NB4 (cell line): ENCODE data around the gene ADSS1.

Experiments used
- DNase-seq: peaks from one replicate; pipeline ENCODE4 v3.0.0; 2010; ENCODE audit warnings: low read depth
- H3K4me3 ChIP-seq: one replicate; pipeline ENCODE4 v1.5.1; 2011; ENCODE audit warnings: mild to moderate bottlenecking, low read depth, low read length, moderate library complexity
- MYC ChIP-seq: IDR thresholded peaks from 2 replicates; pipeline ENCODE4 v1.6.1; 2011; ENCODE audit warnings: low read depth, low read length
- POLR2A ChIP-seq: IDR thresholded peaks from 2 replicates; pipeline ENCODE4 v1.6.1; 2011; ENCODE audit warnings: mild to moderate bottlenecking; ENCODE audit not compliant: insufficient read length; ENCODE audit errors: extremely low read depth
- TF ChIP-seq, protein P1 (sequence below): IDR thresholded peaks from one replicate; pipeline ENCODE4 v1.5.1; 2012; ENCODE audit warnings: low read depth, low read length
- TF ChIP-seq, protein P2 (sequence below): IDR thresholded peaks from 2 replicates; pipeline ENCODE4 v1.6.1; 2011; ENCODE audit warnings: low read depth, low read length

The ADSS1 gene

DNA sequence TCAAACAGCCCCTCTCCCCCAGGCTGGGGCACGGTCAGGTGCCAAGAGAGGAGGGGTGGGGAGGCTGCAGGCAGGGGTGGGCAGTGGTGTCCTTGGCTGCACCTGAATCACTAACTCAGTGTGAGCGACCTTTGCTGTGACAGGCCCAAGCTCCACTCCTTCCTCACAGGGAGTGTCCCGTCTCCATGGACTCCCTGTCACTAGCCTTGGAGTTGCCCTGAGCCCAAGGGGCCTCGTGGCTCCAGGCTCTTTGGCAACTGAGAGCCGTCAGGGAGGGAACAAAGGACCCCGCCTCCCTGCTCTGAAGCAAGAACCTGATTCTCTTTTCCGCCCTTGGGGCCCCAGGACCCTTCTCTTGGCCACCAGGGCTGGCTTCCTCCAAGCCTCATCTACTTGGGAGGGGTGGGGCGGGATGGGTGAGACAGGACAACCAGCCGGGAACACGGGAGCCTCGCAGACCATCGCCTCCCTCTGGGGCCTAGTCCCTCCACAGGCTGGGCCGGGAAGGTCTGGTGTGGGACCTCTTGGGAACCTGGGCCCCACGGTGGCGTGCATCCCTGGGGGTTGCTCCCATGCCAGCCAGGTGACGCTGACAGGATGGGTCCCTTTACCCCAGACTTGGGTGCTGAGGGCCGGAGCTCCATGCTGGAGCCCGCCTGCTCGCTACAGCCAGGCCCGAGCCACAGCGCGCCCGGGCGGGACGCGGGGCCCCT lies 935 bp upstream of the ADSS1 start:
- no peak overlapping the region for H3K4me3 ChIP-seq
- peak; percentile 34 for DNase-seq
- TF ChIP-seq, protein P1, sequence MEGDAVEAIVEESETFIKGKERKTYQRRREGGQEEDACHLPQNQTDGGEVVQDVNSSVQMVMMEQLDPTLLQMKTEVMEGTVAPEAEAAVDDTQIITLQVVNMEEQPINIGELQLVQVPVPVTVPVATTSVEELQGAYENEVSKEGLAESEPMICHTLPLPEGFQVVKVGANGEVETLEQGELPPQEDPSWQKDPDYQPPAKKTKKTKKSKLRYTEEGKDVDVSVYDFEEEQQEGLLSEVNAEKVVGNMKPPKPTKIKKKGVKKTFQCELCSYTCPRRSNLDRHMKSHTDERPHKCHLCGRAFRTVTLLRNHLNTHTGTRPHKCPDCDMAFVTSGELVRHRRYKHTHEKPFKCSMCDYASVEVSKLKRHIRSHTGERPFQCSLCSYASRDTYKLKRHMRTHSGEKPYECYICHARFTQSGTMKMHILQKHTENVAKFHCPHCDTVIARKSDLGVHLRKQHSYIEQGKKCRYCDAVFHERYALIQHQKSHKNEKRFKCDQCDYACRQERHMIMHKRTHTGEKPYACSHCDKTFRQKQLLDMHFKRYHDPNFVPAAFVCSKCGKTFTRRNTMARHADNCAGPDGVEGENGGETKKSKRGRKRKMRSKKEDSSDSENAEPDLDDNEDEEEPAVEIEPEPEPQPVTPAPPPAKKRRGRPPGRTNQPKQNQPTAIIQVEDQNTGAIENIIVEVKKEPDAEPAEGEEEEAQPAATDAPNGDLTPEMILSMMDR, result no peak
- no peak for TF ChIP-seq MYC
- TF ChIP-seq, protein P2, sequence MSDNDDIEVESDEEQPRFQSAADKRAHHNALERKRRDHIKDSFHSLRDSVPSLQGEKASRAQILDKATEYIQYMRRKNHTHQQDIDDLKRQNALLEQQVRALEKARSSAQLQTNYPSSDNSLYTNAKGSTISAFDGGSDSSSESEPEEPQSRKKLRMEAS, result no peak
- TF ChIP-seq POLR2A, result no peak

DNA sequence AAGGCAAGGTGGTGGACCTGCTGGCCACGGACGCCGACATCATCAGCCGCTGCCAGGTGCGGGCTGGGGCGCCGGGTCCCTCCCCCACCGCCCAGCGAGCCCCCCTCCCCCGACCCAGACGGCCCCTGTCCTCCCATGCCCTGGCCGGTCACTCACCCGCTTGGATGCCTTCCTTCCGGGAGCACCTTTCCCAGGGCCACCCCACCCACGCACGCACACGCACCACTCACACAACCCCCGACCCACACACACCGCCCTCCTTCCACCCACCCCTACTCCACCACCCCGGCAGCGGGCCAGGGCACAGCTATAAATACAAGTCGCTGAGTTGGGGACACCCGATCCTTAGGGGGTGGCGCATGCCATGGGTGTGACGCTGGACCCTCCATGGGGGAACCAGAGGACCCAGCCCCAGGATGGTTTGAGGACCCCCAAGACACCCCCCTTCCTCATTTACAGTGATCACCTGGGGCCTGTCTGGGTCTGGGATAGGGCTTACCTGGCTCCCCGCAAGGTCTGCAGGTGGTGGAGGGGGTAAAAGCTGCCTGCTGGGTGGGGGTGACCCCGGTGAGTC lies 465 bp downstream of the ADSS1 start:
- DNase-seq, result no peak
- TF ChIP-seq MYC (no peak), POLR2A (no peak)
- TF ChIP-seq, protein P1, result no peak
- no peak overlapping the region for H3K4me3 ChIP-seq

DNA sequence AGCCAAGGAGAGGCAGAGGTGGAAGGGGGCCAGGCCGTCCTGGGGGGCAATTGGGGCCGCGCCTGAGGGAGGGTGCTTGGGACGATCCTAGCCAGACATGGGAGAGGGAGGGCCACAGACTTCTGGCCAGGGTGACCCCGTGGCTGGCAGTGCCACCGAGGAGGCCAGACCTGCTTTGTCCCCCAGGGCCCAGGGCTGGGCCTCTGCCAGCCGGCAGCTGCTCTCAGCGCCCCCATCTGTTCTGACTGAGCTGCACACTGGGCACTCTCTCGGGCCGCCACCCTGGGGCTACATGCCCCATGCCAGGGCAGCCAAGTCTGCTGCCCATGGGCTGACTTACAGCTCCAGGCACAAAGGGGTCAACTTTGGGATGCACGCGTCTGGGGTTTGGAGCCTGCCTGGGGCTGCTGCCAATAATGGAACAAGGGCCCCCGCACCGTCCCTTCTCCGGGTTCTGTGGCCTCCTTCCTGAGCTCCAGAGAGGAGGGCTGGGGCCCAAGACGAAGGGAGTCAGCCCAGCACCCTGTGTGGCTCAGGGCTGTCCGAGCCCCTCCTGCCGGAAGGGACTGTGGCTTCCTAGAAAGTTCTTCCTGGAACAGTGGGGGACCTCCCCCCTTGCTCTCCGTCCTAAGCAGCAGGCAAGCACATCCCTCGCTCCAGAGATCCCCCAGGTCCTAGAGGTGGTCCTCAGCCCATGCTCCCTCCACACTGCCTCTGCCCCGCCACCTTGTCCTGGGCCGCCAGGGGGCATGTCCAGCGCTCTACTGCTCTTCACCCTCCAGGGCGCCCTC lies 1.1 kb downstream of the ADSS1 start:
- TF ChIP-seq MYC, result no peak
- TF ChIP-seq, protein P1, result peak; percentile 20
- no peak overlapping the region for H3K4me3 ChIP-seq
- DNase-seq, result peak; percentile 32

DNA sequence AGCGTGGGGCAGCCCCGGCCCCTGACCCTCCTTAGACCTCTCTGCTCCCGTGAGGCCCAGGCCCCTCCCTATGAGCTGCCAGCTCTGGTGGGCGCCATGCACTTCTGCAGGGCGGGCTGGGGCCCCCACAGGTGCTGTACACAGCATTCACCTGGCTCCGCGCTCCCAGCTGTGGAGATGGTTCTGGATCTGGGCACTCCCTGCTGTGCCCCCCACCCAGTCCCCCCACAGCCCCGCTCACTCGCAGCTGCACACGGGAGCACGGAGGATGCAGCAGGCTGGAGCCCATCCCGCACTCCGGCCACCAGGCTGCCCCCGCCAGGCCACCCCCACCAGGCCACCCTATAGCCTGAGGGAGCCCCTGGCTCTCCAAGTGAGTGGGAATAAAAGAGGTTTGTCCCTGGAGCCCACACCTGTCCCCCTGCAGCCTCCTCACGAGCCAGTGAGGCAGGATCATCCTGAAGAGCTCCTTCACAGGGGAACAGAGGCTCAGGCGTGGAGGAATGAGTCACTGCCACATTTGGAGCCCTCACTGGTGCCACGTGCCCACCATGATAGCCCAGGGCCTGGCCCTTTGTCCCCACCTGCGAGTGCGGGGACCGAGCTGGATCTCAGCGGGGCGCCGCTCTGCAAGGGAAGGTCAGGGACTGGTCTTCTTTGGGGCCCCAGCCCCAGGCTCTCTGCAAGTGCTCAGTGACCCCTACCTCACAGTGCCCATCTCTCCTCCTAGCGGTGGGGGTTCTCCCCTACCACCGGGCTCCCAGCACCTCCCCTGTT lies 1.9 kb downstream of the ADSS1 start:
- TF ChIP-seq MYC (no peak), POLR2A (no peak)
- TF ChIP-seq, protein P1, result no peak
- TF ChIP-seq, protein P2, result no peak
- DNase-seq, result no peak
- no peak overlapping the region for H3K4me3 ChIP-seq

DNA sequence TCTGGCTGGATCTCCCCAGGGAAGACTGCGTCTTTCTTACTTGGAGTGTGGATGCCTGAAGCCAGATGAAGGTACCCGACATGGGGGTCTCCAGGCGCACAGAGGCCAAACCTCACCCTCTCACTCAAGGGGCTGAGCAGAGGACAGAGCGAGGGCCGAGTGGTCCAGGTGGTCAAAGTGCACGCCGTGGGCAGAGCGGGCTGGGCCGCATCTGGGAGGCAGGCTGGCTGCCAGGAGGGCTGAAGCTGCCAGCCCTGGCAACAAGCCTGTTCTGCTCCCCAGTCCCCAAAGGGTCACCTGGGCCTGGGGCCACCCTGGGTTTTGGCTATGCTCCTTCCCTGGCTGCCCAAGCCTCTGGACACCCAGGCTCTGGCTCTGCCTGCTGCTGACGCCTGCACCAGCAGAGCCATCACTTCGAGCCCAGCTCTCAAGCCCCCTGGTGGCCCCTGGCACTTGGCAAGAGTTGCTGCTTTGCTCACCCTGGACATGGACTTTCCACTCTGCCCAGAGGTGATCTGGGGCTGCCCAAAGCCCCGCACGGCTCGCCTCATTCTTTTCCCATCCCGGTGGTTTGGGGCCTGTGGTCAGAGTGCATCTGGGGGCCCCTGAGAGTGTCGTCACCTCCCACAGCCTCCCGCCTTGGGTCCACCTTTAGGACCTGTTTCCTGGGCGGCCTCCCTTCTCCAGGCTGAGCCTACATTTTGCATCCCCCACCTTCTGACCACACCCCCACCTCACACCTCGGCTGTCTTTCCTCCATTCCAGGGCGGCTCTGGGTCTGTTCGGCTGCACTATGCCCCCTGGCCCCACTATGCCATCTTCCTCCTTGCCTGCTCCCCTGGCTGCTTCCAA lies 2.8 kb downstream of the ADSS1 start:
- TF ChIP-seq, protein P2, result no peak
- TF ChIP-seq, protein P1, result peak; percentile 43
- peak; percentile 38 for DNase-seq
- no peak overlapping the region for H3K4me3 ChIP-seq
